ENCODE measurements around the gene LRTM2. TPM values are rescaled to one million over a fixed set of nuclear protein-coding genes. Genes with fewer than 3 reads are reported as not detected.

LRTM2 gene
- total RNA-seq, 1 experiment from 2014 or later = not detected

DNA sequence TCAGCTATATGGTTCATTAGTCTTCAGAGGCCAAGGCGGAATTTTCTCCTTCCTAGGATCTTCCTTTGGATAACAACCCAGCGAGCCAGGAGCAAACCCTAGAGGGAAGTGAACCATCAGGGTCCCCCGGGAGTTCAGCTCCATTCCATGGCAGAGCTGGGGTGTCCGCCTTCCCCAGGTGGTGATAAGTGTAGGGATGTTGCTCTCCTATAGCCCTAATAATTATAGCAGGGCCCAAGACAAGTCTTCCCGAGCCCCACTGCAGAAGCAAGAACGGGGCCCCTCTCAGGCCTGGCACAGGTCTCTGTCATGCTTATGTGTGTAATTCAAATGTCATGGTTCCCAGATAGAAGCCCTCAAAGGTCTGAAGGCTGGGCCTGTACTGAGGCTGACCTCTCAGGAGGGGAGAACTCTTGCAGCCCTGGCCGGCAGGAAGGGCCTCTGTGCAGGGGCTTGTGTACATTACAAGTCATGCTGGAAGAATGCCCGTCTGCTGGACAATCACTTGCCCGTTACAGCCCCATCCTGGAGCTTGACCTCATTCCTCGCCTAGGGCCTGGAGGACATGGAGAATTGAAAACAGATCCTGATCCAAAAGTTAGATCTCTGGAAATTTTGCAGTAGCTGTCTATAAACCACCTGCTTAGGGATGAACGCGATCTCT is 17.3 kb downstream of the LRTM2 start:
- peak; percentile 57 for DNase-seq
- Histone ChIP-seq H3K27me3 (no peaks in the 10 kb centered on the region), H3K4me1 (peaks cover 19% of the 10 kb centered on the region), H3K36me3 (no peaks in the 10 kb centered on the region), H3K27ac (peak overlapping the region; percentile 60), H3K9me3 (replicated peaks) (no peaks in the 10 kb centered on the region), H3K4me3 (no peak overlapping the region)

GRCh38 chr12:1838205-1838993 is 18.0 kb downstream of the LRTM2 start:
- Histone ChIP-seq H3K4me3 (no peak overlapping the region), H3K27me3 (no peaks in the 10 kb centered on the region), H3K36me3 (no peaks in the 10 kb centered on the region), H3K9me3 (replicated peaks) (no peaks in the 10 kb centered on the region), H3K4me1 (peaks cover 19% of the 10 kb centered on the region), H3K27ac (peak overlapping the region; percentile 60; the same call in 1 of the 2 replicates)
- no peak for DNase-seq

DNA sequence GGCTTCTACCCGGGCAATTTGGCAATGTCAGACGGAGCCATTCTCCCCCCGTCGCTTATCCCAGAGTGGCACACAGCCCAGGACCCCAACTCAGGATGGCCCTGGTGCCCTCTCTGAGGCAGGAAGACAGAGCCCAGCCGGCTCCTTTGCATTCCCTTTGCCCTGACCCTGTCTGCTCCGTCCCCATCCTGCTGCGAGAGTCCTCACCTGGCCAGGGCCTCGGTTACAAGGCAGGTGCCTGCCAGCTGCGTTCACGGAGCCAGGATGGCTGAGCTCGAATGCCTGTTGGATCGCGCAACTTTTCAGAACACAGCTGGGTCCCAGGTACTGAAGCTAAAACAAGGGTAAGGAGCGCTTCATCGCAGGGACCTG is 18.6 kb downstream of the LRTM2 start:
- no peak for DNase-seq
- H3K27me3 ChIP-seq = no peaks in the 10 kb centered on the region

DNA sequence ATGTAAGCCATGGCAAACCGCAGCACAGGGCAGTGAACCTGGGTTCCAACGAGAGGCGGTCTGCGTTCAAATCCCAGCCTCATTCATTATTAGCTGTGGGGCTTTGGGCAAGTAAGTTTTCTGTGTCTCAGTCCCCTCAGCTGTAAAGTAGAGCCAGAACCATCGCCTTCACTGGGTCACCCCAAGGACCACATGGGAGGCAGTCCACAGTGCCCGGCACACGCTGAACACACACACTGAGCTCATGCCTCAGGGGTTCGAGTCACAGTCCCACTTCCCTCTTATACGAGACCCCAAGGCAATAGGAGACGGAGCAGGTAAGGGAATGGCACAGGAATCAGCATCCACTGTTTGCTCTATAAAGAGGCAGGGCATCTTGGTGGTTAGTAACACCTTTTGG is 19.1 kb downstream of the LRTM2 start:
- H3K27ac ChIP-seq = no peak overlapping the region
- no peaks in the 10 kb centered on the region for H3K9me3 ChIP-seq (replicated peaks)
- no peaks in the 10 kb centered on the region for H3K36me3 ChIP-seq
- H3K27me3 ChIP-seq = no peaks in the 10 kb centered on the region
- H3K4me1 ChIP-seq = peaks cover 19% of the 10 kb centered on the region
- no peak overlapping the region for H3K4me3 ChIP-seq
- no peak for DNase-seq

More for the DNA sequence above, 18.6 kb downstream of the LRTM2 start:
- Histone ChIP-seq H3K27ac (no peak overlapping the region), H3K36me3 (no peaks in the 10 kb centered on the region), H3K4me1 (peaks cover 19% of the 10 kb centered on the region), H3K9me3 (replicated peaks) (no peaks in the 10 kb centered on the region), H3K4me3 (no peak overlapping the region)

- Histone ChIP-seq H3K9me3 (replicated peaks) (no peaks in the 10 kb centered on the region), H3K27me3 (no peaks in the 10 kb centered on the region), H3K4me1 (peaks cover 19% of the 10 kb centered on the region), H3K4me3 (no peak overlapping the region), H3K27ac (no peak overlapping the region), H3K36me3 (no peaks in the 10 kb centered on the region)
- no peak for DNase-seq
Measured at GRCh38 chr12:1839956-1840951, 19.9 kb downstream of the LRTM2 start.

DNA sequence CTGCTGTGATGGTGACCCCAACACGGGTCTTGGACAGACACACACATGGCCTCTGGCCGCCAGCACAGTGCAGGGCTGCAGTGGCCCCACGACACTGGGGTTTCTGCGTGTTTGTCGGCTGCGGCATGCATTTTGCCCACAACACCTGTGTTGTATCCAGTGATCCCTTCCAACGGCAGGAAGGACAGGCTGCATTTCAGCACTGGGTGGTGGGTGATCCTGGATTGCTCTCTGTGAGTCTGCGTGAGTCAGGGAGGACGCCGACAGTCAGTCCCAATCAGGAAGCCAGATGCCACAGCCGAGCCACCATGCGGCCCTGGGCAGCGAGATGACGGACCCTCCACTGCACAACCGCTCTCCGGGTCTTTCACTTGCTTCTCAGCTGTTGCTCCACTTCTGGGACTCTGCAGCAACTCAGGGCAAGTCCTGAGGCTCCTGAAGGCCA is 20.6 kb downstream of the LRTM2 start:
- H3K4me1 ChIP-seq = peaks cover 19% of the 10 kb centered on the region
- DNase-seq = no peak
- no peaks in the 10 kb centered on the region for H3K36me3 ChIP-seq
- H3K9me3 ChIP-seq (replicated peaks) = no peaks in the 10 kb centered on the region
- no peaks in the 10 kb centered on the region for H3K27me3 ChIP-seq
- no peak overlapping the region for H3K27ac ChIP-seq
- H3K4me3 ChIP-seq = no peak overlapping the region

GRCh38 chr12:1841586-1842182 is 21.3 kb downstream of the LRTM2 start:
- H3K9me3 ChIP-seq (replicated peaks) = no peaks in the 10 kb centered on the region
- H3K4me1 ChIP-seq = peaks cover 18% of the 10 kb centered on the region
- no peak for DNase-seq
- H3K27me3 ChIP-seq = no peaks in the 10 kb centered on the region
- H3K36me3 ChIP-seq = no peaks in the 10 kb centered on the region
- no peak overlapping the region for H3K27ac ChIP-seq
- H3K4me3 ChIP-seq = no peak overlapping the region

DNA sequence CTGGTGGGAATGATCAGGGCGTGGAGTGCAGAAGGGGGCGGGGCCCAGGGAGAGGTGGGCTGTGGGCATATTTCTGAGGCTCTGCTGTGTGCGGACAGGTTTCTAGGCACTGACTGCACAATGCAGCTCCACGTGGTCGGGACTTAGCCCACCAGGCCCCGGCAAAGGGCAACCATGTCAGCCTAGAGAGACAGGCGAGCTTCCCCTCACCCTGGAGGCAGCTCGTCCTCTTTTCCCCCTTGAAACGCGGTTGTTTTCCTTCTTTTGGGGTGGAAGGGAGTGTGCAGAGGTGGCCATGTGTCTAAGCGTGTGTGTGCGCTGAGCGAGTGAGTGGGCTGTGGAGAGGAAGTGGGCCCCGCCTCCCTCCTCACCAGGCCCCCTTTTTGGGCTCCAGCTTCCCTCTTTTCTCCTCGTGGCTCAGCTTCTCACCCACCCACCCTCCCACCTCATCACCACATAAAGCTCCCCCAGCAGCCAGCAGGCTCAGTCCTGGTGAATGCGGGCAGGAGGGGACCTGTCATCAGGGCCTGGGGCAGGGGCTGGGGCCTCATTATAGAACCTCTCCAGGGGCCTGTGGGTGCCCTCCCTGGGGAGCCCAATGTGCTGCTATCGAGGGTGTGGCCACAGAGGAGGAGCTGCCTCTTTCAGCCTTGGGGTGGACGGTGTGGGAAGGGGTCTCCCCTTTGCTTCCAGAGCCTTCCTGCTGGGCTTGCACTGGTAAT is 22.0 kb downstream of the LRTM2 start:
- no peaks in the 10 kb centered on the region for H3K27me3 ChIP-seq
- H3K9me3 ChIP-seq (replicated peaks) = no peaks in the 10 kb centered on the region
- DNase-seq = no peak

DNA sequence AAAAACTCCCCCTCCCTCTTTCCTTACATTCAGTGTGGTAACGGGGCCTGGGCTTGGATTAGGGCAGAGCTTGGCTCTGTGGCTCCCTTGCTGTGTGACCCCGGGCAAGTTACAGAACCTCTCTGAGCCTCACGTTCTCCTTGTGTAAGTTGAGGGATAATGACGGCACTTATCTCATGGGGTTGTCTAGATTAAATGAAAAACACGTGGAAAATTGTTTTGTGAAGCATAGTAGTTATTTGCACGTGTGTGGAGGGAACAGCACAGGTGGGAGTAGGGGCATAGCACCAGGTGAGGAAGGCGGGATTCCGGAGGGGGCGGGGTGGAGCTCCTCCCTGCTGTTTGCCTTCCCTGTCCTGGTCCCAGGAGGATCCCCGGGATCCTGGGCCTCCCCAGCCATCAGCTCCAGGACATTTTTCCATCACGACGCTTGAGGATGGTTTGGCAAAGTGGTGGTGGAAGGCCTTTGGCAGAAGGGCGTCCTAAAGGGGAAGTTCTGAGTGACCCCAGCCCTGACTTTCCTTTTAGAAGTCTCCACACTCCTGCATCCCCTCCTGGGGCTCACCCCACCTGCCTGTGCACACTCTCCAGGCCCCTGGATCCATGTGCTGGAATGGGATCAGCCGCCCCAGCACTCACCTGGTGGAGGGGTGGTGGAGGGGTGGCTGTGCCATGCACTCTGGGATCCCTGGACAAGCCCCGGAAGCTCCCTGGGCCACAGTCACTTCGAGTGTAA is 22.7 kb downstream of the LRTM2 start:
- peaks cover 4% of the 10 kb centered on the region; the same call in 1 of the 2 replicates for H3K4me1 ChIP-seq
- H3K9me3 ChIP-seq (replicated peaks) = no peaks in the 10 kb centered on the region
- H3K4me3 ChIP-seq = no peak overlapping the region
- H3K36me3 ChIP-seq = no peaks in the 10 kb centered on the region
- DNase-seq = no peak
- no peaks in the 10 kb centered on the region for H3K27me3 ChIP-seq
- no peak overlapping the region for H3K27ac ChIP-seq

More for the DNA sequence above, 22.0 kb downstream of the LRTM2 start:
- Histone ChIP-seq H3K27ac (no peak overlapping the region), H3K4me1 (peaks cover 11% of the 10 kb centered on the region), H3K4me3 (no peak overlapping the region), H3K36me3 (no peaks in the 10 kb centered on the region)

- H3K27ac ChIP-seq = no peak overlapping the region
- H3K4me1 ChIP-seq = no peaks in the 10 kb centered on the region
- no peaks in the 10 kb centered on the region for H3K9me3 ChIP-seq (replicated peaks)
- no peaks in the 10 kb centered on the region for H3K27me3 ChIP-seq
- H3K4me3 ChIP-seq = no peak overlapping the region
- no peak for DNase-seq
- H3K36me3 ChIP-seq = no peaks in the 10 kb centered on the region
Measured at GRCh38 chr12:1843641-1844005, 23.3 kb downstream of the LRTM2 start.

- Histone ChIP-seq H3K36me3 (no peaks in the 10 kb centered on the region), H3K9me3 (replicated peaks) (no peaks in the 10 kb centered on the region), H3K27ac (no peak overlapping the region), H3K4me3 (no peak overlapping the region), H3K4me1 (no peaks in the 10 kb centered on the region), H3K27me3 (0 out of 2 replicates have a peak, but pooled peaks cover 4% of the 10 kb centered on the region)
- DNase-seq = no peak
Measured at GRCh38 chr12:1844223-1844622, 23.9 kb downstream of the LRTM2 start.

GRCh38 chr12:1844661-1845409 is 24.5 kb downstream of the LRTM2 start:
- H3K27me3 ChIP-seq = 0 out of 2 replicates have a peak, but pooled peaks cover 5% of the 10 kb centered on the region
- no peak overlapping the region for H3K27ac ChIP-seq
- no peaks in the 10 kb centered on the region for H3K4me1 ChIP-seq
- no peak overlapping the region for H3K4me3 ChIP-seq
- no peaks in the 10 kb centered on the region for H3K36me3 ChIP-seq
- no peaks in the 10 kb centered on the region for H3K9me3 ChIP-seq (replicated peaks)
- no peak for DNase-seq

DNA sequence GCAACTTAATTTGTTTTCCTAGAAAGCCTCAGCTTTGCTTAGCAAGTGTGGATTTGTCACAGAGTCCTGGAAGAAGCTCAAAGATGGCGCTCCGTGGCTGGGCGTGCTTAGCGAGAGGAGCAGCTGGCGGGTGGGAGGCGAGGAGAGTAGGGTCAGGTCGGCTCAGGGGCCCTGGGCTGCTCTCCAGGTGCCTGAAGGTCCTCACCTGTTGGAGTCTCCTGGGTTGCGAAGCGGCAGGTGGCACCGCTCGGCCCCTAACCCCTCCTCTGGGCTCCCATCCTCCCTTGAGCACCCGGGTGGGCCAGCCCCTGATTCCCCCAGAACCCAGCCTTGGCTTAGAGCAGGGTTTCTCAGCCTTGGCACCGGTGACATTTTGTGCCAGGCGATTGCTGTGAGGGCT is 25.1 kb downstream of the LRTM2 start:
- Histone ChIP-seq H3K4me3 (no peak overlapping the region), H3K27me3 (0 out of 2 replicates have a peak, but pooled peaks cover 5% of the 10 kb centered on the region), H3K27ac (no peak overlapping the region), H3K9me3 (replicated peaks) (no peaks in the 10 kb centered on the region), H3K36me3 (no peaks in the 10 kb centered on the region), H3K4me1 (no peaks in the 10 kb centered on the region)
- DNase-seq = no peak

Data from SJCRH30 (cell line).